DOHH2 (cell line): ENCODE results near the gene MCC.

Source experiments
- H3F3A ChIP-seq: fragments of 200-600 bp; sonication (generic), shearing (Covaris generic); 2 replicates; pipeline ENCODE4 v1.6.0; 2016; ENCODE audit warnings: antibody characterized with exemption, mild to moderate bottlenecking; ENCODE audit not compliant: control insufficient read depth, insufficient read depth
- H3K27ac ChIP-seq: fragments of 200-600 bp; sonication (generic); 2 replicates; pipeline ENCODE4 v1.5.1; 2014; ENCODE audit warnings: low read depth, mild to moderate bottlenecking, low read length, moderate library complexity
- H3K27me3 ChIP-seq: fragments of 200-600 bp; sonication (generic); 2 replicates; pipeline ENCODE4 v1.6.1; 2014; ENCODE audit warnings: mild to moderate bottlenecking, low read length, mixed read lengths; ENCODE audit not compliant: control insufficient read depth
- H3K36me3 ChIP-seq: fragments of 200-600 bp; sonication (generic); 2 replicates; pipeline ENCODE4 v1.6.1; 2014; ENCODE audit warnings: mild to moderate bottlenecking, low read length, moderate library complexity, mixed read lengths; ENCODE audit not compliant: control insufficient read depth
- H3K4me1 ChIP-seq: fragments of 200-600 bp; sonication (generic); 2 replicates; pipeline ENCODE4 v1.6.1; 2014; ENCODE audit warnings: mild to moderate bottlenecking, low read length, mixed read lengths; ENCODE audit not compliant: control insufficient read depth
- H3K4me2 ChIP-seq: fragments of 200-600 bp; sonication (generic); 2 replicates; pipeline ENCODE4 v1.6.0; 2014; ENCODE audit warnings: mild to moderate bottlenecking, low read length, moderate library complexity
- H3K4me3 ChIP-seq: fragments of 200-600 bp; sonication (generic); 2 replicates; pipeline ENCODE4 v1.5.1; 2014; ENCODE audit warnings: mild to moderate bottlenecking, low read length, mixed read lengths
- H3K79me2 ChIP-seq: fragments of 200-600 bp; sonication (generic); 2 replicates; pipeline ENCODE4 v1.6.1; 2014; ENCODE audit warnings: mild to moderate bottlenecking, low read length, mixed read lengths; ENCODE audit not compliant: control insufficient read depth
- H3K9me2 ChIP-seq: fragments of 200-600 bp; sonication (generic); replicated peaks from 2 replicates; pipeline ENCODE4 v1.6.1; 2014; ENCODE audit warnings: mild to moderate bottlenecking, low read length, mixed read lengths; ENCODE audit not compliant: control insufficient read depth
- H3K9me3 ChIP-seq: fragments of 200-600 bp; sonication (generic); 2 replicates; pipeline ENCODE4 v1.6.1; 2014; ENCODE audit warnings: antibody characterized with exemption, low read length, mixed read lengths; ENCODE audit not compliant: control insufficient read depth, insufficient read depth
- H4K20me1 ChIP-seq: fragments of 200-600 bp; sonication (generic); 2 replicates; pipeline ENCODE4 v1.6.0; 2014; ENCODE audit warnings: low read depth, mild to moderate bottlenecking, antibody characterized with exemption, low read length, moderate library complexity; ENCODE audit not compliant: control insufficient read depth, insufficient read depth
- EZH2phosphoT487 ChIP-seq: fragments of 200-600 bp; sonication (generic); IDR thresholded peaks from 2 replicates; pipeline ENCODE4 v1.6.1; 2017; ENCODE audit warnings: borderline replicate concordance, mild to moderate bottlenecking, antibody characterized with exemption, low read length, moderate library complexity, mixed read lengths
- TF ChIP-seq, protein P1 (sequence below): fragments of 200-600 bp; sonication (generic); IDR thresholded peaks from one replicate; pipeline ENCODE4 v1.5.1; 2014; ENCODE audit warnings: antibody characterized with exemption, mild to moderate bottlenecking, low read depth, low read length; ENCODE audit not compliant: poor library complexity, severe bottlenecking

The MCC gene

DNA sequence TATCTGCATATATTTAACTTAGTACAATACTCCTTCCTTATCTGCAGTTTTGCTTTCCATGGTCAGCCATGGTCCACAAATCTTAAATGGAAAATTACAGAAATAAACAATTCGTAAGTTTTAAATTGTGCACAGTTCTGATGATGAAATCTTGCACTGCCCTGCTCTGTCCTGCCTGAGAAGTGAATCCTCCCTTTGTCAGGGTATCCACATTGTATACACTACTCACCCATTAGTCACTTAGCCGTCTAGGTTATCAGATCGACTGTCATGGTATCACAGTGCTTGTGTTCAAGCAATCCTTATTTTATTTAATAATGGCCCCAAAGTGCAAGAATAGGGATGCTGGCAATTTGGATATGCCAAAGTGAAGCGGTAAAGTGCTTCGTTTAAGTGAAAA lies 16.9 kb upstream of the MCC start:
- Histone ChIP-seq H3F3A (no peaks in the 10 kb centered on the region), H3K27me3 (0 out of 2 replicates have a peak, but pooled peaks cover 3% of the 10 kb centered on the region), H3K9me3 (no peaks in the 10 kb centered on the region), H3K4me3 (no peak overlapping the region), H3K79me2 (no peaks in the 10 kb centered on the region), H3K4me2 (no peak overlapping the region), H4K20me1 (no peaks in the 10 kb centered on the region), H3K36me3 (no peaks in the 10 kb centered on the region), H3K4me1 (no peaks in the 10 kb centered on the region), H3K27ac (no peak overlapping the region), H3K9me2 (no peaks in the 10 kb centered on the region)
- TF ChIP-seq EZH2phosphoT487: no peak
- TF ChIP-seq, protein P1, sequence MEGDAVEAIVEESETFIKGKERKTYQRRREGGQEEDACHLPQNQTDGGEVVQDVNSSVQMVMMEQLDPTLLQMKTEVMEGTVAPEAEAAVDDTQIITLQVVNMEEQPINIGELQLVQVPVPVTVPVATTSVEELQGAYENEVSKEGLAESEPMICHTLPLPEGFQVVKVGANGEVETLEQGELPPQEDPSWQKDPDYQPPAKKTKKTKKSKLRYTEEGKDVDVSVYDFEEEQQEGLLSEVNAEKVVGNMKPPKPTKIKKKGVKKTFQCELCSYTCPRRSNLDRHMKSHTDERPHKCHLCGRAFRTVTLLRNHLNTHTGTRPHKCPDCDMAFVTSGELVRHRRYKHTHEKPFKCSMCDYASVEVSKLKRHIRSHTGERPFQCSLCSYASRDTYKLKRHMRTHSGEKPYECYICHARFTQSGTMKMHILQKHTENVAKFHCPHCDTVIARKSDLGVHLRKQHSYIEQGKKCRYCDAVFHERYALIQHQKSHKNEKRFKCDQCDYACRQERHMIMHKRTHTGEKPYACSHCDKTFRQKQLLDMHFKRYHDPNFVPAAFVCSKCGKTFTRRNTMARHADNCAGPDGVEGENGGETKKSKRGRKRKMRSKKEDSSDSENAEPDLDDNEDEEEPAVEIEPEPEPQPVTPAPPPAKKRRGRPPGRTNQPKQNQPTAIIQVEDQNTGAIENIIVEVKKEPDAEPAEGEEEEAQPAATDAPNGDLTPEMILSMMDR: no peak

DNA sequence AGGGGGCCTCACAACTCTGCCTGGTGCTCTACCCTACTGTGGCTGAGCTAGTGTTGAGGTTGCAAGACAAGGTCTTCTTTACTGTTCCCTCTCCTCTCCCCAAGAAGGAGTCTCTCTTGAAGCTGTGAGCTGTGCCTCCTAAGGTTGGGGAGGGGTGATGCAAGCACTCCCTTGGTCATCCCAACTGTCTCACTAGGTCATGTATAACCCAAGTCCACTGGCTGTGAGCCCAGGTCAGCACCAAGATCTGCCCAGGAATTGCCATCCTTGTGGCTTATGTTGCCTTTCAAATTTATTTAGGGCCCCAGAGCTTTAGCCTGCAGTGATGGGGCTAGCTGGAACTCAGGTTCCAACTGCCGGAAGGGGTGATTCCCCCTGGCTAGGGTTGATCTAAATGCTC lies 14.9 kb upstream of the MCC start:
- H3K4me3 ChIP-seq: no peak overlapping the region
- H3K9me3 ChIP-seq: no peaks in the 10 kb centered on the region
- no peak overlapping the region for H3K27ac ChIP-seq
- TF ChIP-seq, protein P1: no peak
- TF ChIP-seq EZH2phosphoT487: no peak
- 0 out of 2 replicates have a peak, but pooled peaks cover 3% of the 10 kb centered on the region for H3K27me3 ChIP-seq
- no peaks in the 10 kb centered on the region for H3K79me2 ChIP-seq
- H3F3A ChIP-seq: no peaks in the 10 kb centered on the region
- H3K4me1 ChIP-seq: no peaks in the 10 kb centered on the region
- no peaks in the 10 kb centered on the region for H3K9me2 ChIP-seq
- H4K20me1 ChIP-seq: no peaks in the 10 kb centered on the region
- no peaks in the 10 kb centered on the region for H3K36me3 ChIP-seq
- no peak overlapping the region for H3K4me2 ChIP-seq

DNA sequence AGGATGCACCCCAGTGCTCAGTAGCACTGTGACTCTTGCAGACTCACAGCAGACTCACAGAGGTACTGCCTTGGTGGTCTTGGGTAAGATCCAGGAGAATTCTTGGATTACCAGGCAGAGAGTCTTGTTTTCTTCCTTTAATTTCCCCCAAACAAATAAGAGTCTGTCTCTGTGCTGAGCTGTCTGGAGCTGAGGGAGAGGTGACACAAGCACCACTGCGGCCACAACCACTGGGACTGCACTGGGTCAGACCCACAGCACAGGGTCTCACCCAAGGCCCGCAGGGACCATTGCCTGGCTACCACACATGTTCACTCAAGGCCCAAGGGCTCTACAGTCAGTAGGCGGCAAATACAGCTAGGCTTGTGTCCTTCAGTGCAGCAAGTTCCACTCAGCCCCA lies 13.8 kb upstream of the MCC start:
- H3K4me2 ChIP-seq: no peak overlapping the region

More for the DNA sequence above, 13.8 kb upstream of the MCC start:
- Histone ChIP-seq H3K9me3 (no peaks in the 10 kb centered on the region), H4K20me1 (no peaks in the 10 kb centered on the region), H3K36me3 (no peaks in the 10 kb centered on the region), H3K79me2 (no peaks in the 10 kb centered on the region), H3K4me1 (no peaks in the 10 kb centered on the region), H3K27ac (no peak overlapping the region), H3K27me3 (0 out of 2 replicates have a peak, but pooled peaks cover under 1% of the 10 kb centered on the region), H3K9me2 (no peaks in the 10 kb centered on the region), H3F3A (no peaks in the 10 kb centered on the region), H3K4me3 (no peak overlapping the region)
- TF ChIP-seq, protein P1: no peak
- no peak for TF ChIP-seq EZH2phosphoT487
